Stimulated activated CD4-positive, alpha-beta T cell treated with anti-CD3 and anti-CD28 coated beads, Interleukin-15, amount 100 ng/mL, for 48 hours (primary cell): ENCODE results near the gene HIVEP1.

Experiments
- DNase-seq, 2 donors: peaks; one replicate each; pipeline ENCODE4 v3.0.0-alpha.2; 2020; ENCODE audit warnings: low read depth in 2 of 2

HIVEP1 gene

DNA sequence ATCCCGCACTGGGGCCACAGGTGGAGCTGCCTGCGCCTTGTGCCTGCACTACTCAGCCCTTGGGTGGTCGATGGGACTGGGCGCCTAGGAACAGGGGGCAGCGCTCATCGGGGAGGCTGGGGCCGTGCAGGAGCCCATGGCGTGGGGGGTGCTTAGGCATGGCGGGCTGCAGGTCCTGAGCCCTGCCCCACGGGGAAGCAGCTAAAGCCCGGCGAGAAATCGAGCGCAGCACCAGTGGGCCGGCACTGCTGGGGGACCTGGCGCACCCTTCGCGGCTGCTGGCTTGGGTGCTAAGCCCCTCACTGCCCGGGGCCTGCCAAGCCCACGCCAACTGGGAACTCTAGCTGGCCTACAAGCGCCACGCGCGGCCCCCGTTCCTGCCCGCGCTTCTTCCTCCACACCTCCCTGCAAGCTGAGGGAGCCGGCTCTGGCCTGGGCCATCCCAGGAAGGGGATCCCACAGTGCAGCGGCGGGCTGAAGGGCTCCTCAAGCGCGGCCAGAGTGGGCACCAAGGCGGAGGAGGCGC is 5.8 kb downstream of the HIVEP1 start:
- DNase-seq: no peak

DNA sequence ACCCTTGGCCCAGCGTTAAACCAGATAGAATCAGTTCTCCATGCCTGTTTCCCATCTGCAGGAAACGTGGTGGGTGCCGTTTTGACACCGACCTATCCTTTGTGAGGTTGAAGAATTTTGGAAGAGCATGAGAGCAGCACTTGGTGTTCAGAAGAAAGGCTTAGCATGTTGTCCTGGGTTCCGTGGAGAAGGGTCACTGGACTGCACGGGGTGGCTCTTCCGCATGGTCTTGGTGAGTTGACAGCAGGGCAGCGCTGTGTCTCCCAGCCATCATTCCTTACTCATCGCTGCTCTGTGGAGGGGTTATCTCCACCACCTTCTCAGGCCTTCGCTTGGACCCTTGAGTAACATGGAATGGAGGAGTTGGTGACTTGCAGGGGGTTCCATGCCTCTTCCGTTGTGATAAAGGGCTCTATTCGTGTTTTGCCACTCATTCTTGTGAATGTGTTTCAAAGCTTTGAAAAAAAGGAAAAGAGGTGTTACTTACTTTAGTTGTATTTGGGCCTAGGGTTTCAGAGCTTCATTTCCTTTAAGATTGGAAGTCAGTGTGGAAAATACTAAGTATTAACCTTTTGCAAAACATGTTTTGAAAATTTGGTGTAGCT is 8.2 kb downstream of the HIVEP1 start:
- DNase-seq: no peak

DNA sequence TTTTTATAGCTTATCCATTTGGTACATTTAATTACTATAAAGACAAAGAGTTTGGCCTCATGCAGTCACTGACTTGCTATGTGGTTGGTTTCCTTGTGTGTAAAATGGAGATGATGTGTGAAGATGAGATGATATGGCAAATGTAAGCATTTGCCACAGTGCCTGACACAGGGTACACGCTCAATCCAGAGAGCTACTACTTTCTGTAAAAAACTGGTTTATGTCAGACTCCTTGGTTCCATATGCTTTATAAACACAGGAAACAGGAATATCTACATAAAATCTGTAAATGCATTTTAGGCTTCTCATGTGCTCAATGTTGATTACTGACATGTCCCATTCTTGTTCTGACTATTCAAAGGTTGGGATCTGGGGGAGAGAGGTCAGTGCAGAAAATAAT is 10.4 kb downstream of the HIVEP1 start:
- no peak for DNase-seq

DNA sequence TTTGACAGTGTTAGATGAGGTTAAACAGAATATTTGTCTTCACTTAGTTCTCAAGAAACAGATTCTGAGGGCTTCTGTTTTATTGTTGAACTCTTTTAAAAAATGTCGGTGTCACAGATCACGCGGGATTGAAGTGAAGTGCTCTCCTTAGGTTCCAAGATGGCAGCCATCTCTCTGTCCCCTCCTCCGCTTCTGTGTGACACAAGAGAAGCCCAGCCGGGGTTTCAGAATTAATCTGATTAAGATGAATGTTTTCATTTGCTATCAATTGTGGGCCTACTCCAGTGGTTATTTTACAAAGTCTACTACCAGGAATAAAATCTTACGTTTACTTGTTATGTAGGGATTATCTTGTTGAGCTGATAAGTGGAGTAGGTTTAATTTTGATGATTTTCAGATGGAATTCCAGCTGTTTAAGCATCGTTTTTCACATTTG is 10.9 kb downstream of the HIVEP1 start:
- DNase-seq: no peak

DNA sequence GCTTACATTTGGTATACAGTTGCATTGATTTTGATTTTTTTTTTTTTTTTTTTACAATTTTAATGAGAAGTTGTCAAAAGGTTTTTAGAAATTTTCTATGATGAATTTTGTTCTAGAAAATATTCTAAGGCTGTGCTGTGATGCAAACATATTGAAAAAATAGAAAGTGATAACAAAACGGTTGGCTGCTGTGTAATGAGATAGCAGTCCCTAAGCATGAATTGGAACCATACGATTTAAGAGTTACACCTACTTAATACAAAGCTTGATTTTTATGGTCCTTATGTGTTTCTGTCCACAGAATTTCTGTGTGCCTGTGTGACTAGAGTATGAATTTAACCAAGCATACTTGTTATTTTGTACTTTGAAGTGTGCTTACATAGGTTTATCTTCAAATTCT is 12.1 kb downstream of the HIVEP1 start:
- no peak for DNase-seq

DNA sequence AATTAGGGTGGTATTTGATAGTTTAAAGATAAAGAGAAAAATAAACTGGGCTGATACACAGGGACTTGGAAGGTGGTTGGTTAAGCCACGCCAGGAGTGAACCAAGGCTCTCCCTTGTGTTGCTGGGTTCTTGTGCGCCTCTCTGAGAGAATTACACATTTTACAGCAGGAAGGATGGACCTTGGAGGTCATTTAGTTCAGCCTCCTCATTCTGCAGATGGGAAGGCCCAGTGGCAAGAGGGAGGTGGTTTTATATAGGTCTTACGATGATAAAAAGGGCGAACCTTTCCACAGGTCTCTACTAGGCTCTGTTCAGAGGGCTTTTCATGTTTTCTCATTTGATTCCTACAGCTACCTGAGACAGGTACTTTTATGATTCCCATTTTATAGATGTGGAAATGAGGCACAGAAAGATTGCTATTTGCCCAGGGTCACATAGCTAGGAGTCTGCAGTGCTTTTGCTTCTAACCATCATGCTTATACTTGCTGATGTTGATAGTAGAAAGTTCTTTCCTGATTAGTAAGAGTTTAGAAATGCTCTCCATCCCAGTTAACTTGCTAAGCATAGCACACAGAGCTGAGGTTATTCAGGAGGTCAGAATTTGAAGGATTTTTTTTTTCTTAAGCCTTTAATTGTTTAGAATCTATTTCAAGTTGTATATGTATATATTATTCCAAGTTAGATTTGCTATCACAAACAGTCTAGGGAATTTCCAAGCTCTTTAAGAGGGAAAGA is 12.8 kb downstream of the HIVEP1 start:
- no peak for DNase-seq

DNA sequence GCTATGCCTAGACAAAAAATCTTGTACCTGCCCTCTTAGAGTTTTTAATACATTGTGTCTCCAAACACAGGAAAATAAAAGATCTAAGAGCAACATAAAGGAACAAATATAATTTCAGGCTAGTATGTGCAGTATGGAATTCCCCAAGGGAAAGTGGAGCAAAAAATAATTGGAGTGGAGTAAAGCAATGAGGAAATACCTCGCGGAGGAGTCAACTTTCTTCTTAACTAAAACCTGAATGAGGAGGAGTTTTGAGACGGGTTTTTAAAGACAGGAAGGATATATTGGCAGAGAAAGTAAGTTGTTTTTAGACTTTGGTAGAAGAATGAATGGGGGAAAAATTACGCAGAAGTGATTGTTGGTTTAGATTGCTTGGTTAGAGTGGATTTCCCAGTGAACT is 14.0 kb downstream of the HIVEP1 start:
- no peak for DNase-seq

DNA sequence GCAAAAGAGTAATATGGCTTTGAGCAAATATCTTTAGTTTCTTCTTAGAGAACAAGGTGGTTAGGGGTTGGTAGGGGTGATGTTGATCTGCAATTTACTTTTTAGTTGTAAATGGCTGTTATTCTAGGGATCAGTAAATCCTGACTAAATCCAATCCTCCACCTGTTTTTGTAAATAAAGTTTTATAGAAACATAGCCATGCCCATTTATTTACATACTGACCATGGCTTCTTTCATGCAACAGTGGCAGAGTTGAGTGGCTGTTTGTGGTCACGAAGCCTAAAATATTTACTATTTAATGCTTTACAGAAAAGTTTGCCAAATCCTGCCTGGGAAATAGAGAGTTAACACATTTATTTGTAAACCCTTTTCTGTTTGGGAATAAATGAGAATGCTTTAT is 14.7 kb downstream of the HIVEP1 start:
- DNase-seq: no peak

DNA sequence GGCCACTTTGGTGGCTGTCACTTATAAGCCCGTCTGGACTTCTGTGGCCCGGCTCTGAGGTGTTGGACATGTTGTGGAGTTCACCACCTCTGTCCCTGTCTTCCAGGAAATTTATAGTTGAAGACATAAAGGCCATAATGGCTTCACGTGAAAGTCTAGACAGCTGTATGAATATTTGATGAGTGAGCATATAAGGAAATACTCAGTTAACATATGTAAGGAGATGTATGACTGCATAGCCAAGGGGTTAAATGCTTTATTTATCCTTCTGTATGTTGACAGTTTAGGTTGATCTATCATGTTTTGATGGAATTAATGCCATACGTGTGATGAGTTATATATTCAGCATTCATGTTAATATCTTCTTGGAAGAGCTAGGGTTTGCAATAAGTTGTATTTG is 16.1 kb downstream of the HIVEP1 start:
- DNase-seq: no peak

DNA sequence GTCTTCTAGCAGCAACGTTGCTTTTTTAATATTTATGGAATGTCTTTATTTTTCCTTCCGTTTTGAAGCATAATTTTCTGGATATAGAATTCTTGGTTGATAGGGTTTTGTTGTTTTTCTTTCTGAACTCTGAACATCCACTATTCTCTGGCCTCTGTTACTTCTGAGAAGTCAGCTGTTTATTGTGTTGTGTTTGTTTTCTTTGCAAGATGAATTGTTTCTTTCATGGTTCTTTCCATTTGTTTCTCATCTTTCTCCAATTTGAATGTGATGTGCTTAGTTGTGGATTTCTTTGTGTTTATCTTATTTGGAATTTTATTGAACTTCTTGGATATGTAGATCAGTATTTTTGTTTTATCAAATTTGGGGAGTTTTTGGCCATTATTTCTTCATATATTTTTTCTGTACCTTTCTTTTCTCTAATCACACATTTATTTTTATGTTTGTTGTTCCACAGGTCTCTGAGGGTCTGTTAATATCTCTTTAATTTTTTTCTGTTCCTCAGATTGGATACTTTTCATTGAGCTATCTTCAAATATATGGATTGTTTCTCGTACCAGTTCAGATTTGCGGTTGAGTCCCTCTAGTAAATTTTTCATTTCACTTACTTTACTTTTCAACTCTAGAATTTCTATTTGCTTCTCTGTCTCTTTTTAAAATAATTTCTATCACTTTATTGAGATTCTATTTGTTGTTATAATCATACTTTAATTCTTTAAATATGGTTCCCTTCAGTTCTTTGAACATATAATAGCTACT is 18.0 kb downstream of the HIVEP1 start:
- DNase-seq: no peak

DNA sequence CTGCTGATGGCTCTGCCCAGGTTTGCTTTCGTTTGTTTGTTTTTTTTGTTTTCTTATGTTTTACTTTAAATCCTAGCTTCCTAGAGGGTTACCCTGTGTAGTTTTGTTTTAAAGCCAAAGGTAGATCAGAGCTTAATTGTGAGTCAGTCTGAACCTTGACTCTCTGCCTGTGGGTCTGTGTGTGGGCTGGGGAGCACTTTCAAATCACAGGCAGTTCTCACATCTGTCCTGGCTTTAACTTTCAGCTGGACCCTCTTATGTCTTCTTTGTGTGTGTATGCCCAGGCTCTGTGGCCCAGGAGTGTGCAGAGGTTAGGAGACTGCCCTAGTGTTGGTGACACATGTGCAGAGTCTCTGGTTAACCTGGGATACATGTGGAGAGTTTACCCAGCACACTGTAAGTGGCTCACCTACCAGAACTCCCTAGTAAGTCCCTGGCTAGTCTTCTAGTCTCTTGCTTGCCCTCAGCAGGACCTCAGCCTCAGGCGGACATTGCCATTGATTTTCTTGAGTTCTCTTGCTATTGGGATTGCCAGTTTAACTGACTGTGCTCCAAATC is 19.0 kb downstream of the HIVEP1 start:
- DNase-seq: no peak

DNA sequence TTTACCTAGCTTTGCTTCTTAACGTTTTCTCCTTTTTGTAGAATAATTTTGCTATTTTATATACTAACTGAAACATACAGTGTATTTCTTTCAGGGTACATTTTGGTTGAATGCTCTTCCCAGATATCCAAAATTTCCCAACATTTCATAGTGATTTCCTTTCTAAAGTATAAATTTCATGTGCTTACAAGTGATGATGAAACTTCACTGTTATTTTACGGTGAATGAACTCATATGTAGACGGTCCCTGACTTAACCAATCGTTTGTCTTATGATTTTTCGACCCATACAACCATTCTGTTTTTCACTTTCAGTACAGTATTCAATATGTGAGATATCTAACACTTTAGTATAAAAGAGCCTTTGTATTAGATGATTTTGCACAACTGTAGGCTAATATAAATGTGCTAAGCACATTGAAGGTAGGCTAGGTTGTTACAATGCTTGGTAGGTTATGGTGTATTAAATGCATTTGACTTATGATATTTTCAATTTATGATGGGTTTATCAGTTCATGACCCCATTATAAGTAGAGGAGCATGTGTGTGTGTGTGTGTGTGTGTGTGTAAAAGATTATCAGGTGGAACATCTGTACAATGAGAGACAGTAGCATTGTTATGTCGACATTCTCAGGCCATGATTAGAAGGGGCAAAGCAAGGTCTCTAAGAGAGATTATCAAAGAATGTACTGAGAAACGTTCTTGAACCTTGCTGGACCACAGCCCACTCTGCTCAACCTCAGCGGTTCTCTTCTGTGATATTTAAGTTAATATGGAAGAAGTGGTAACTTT is 20.9 kb downstream of the HIVEP1 start:
- no peak for DNase-seq

DNA sequence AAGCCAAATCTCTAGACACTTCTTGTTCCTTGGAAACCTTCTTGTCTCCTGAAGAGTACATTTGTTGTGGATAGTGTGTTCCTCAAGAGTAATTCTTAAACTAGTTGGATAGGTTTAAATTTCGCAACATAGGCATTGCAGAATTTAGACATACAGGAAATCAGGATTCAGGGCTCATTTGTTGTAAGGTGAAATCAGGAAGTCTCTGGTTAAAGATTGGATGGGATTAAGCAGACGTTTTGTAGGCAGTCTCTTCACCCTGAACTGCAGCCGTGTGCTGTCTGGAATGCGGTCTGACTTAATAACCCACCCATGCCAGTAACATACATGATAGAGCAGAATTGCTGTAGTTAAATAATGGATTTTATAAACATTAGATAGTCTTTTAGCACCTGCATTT is 21.7 kb downstream of the HIVEP1 start:
- DNase-seq: no peak

DNA sequence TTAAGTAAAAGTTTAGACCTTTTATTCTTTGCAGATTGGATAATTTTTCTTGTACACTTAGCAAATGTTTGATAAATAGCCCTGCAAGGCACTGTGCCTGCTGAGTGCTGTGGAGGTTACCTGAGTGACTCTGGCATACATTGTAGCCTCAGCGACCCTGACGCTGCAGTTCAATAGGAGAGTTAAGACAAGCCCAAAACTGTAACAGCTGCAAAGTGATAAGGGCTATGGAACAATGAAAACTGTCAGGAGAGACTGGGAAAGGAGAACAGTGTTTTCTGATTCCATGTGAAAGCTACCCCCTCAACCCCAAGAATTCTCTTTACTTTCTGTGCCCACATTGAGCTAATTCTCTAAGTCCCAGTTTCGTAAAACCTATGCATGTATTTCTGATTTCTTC is 22.2 kb downstream of the HIVEP1 start:
- DNase-seq: no peak

DNA sequence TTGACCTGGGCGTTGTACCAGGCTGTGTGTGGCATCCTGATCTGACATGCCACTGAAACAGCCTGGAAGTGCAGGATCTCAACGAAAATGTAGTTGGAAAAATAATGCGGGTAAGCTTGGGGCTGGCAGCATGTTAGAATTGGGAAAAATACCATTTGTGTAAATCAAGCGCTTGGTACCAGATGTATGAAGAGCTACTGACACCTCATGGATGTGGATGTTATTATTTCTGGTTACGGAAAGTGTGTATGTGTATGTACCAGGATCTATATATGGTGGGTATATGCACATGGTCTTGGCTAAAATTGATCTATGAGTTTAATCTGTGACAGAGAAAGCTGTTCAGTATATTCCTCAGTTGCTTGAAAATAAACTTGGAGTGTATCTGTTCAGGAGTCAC is 22.7 kb downstream of the HIVEP1 start:
- DNase-seq: no peak

DNA sequence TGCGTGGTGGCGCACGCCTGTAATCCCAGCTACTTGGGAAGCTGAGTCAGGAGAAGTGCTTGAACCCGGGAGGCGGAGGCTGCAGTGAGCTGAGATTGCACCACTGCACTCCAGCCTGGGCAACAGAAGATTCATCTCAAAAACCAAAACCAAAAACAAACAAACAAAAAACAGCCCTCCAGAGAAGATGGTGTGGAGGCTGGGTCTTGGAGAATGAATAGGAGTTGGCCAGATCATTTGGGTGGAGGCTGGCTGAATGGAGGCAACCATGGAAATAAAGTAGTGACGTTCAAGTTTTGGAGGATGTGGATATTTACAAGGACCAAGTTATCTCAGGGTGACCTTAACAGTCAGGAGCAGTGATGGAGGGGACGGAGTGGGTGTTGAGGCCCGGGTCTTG is 24.7 kb downstream of the HIVEP1 start:
- no peak for DNase-seq

DNA sequence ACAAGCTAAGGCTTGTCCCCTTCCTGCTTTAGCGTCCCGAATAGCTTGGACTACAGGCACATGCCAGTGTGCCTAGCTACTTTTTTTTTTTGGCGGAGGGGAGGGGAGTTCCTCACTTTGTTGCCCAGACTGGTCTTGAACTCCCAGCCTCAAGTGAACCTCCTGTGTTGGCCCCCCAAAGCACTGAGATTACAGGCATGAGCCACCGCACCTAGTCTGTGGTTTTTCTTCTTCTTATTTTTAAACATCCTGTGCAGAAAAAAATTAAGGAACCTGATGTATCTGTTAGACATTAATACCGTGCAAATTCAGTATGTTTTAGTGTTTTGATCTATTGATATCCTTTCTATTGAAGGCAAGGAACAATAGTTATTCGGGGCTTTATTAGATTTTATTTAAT is 25.7 kb downstream of the HIVEP1 start:
- no peak for DNase-seq

DNA sequence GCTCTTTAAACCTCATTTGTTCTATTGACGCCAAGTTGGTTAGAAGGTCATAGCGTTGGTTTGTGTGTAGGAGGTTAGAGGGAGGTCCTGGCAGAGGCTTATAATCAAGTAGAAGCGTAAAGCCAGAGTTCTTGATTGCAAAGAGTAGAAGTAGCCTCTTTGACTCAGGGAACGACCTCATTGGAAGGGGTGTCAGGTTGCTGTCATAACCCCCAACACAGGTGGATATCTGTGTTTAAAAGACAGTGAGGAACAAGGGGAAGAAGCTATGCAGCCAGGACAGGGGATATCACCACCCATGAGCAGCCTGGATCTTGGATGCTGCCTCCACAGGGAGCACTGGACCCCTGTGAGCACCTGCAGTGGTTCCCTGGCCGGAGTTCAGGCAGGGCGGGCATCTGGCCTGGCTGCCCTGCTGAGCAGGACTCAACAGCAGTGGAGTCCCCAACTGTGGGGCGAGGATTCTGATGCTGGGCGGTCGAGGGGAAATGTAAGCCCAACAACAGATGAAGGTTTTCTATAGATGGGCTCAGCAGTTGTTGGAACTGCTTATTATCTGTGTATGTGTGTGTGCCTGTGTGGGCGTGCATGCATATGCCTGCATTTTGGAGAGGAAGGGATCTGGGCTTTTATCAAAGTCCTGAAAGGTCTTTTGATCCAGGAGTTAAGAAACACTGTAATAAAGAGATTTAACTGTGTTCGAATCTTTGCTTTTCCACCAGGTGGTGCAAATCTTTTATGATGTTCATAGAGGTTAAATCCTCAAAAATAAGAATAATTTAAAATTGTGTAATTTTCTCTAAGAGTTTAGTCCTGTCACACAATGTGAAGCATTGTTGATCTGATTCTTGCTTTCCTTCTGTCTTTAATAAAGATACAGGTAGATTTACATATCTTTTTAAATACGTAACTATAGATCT is 27.7 kb downstream of the HIVEP1 start:
- DNase-seq: no peak

DNA sequence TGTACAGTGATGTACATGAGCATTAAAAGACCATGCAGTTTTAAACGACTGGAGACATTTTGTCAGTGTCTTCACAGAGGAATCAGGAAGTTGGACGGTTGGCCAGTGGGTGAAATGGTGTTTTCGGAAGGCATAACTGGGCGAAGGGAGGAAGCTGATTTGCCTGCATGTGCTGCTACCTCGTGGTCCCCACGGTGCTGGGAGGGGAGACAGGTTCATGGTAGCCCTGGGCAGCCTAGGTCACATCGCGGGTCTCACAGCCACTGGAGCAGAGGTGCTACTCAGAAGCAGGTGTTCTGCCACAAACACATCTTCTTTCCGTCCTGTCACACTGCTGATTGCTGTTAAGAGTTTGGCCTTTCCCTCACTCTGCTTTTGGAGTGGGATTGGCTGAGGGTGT is 35.2 kb downstream of the HIVEP1 start:
- no peak for DNase-seq

DNA sequence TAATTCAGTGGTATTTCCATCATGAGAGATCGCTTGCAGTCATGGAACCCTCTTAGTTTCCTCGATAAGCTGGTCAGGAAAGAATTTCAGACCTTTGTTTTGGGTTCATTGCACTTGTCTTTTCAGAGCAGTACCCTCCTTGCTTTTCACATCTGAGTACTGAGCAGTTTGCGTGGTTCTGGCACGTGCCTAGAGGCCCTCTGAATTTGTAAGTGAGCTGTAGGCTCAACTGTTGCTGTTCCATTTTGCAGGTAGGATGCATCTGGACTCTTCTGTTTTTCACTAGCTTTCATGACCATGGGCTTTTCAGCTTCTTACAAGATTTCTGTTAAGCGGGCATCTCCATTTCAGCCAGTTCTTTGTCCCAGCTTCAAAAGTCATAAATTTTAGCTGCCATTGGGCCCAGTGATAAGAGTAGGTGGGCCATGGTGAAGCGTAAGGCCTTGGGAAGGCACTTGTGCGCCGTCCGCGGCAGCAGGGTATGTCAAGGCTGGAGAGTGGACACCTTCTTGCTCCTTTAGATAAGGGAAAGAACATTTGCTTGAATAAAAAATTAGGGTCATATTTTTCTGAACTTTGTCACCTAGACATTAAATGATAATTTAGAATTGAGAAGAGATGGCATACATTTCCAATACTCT is 35.8 kb downstream of the HIVEP1 start:
- no peak for DNase-seq
